COLO829 (cell line): ENCODE results near the gene ASIP.
A peak's percentile ranks its signal among the peaks of the same experiment; 100 is the strongest.
"Not testable (repeated sequence)": the region's sequence is repeated elsewhere in the genome, so short reads cannot be mapped to it uniquely, and the experiment has no call there.

Experiments
- DNase-seq: peaks from one replicate; pipeline ENCODE4 v3.0.0; 2012; ENCODE audit warnings: low spot score

The ASIP gene

DNA sequence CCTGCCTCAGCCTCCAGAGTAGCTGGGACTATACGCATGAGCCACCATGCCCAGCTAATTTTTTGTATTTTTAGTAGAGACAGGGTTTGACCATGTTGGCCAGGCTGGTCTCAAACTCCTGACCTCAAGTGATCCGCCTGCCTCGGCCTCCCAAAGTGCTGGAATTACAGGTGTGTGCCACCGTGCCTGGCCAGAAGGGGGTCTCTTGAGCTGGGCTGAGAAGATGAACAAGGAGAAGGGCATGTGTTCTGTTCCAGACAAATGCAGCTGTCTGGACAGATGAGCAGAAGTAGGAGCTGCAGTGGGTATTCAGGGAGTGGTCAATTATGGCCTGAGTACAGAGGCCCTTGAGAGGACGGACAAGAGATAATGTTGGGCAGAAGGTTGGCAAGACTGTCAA is 46.3 kb downstream of the ASIP start:
- DNase-seq: not testable (repeated sequence)

DNA sequence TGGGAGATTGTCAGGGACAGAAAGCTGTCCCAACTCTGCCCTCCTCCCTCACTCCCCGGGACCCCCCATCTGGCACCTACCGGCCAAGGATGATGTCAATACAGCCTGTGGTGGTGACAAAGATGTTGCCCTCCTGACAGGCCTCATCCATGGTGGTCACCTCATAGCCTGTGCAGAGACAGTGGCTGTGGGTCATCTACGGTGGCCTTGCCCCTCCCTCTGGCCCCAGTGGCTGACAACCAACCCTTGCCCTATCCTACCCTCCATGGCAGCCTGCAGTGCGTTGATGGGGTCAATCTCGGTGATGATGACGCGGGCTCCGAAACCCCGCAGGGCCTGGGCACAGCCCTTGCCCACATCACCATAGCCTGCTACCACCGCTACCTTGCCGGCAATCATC is 49.2 kb downstream of the ASIP start:
- no peak for DNase-seq

- no peak for DNase-seq
Measured at GRCh38 chr20:34292496-34292895, 51.3 kb downstream of the ASIP start.

DNA sequence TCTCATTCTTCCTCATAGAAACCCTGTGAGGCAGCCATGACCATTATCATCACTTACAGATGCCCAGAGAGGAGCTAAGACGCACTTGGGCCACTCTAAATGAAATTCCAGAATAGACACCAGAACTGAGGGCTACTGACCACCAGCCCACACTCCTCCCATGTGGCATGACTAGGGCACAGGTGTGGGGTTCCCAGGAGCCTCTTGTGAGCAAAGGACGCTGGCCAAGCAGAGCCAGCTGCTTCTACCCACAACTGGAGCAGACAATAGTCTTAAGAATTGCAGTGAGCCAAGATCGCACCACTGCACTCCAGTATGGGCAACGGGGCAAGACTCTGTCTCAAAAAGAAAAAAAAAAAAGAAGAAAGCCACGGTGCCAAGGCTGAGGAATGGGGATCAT is 51.9 kb downstream of the ASIP start:
- no peak for DNase-seq

- no peak for DNase-seq
Measured at GRCh38 chr20:34293589-34293988, 52.4 kb downstream of the ASIP start.

- DNase-seq: no peak
Measured at GRCh38 chr20:34294563-34294962, 53.3 kb downstream of the ASIP start.

- DNase-seq: no peak
Measured at GRCh38 chr20:34295284-34295683, 54.1 kb downstream of the ASIP start.

DNA sequence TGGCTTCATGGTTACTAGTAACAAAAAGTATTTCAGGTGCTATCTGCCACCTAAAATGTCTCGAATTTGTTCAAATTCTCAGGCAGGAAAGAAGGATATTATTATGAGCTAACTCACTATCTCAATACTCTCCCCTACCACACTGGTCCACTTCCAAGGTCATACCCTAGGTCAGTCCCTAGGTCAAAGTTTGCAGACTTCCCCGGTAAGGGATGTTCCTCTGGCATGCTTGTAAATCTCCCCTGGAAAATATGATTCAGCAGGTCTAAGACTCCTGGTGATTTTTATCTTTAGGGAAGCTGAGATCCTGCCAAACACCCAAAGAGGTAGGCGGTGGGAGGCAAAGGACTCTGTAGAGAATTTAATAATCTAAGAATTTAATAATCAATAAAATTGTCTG is 55.2 kb downstream of the ASIP start:
- no peak for DNase-seq

GRCh38 chr20:34298294-34298784 is 57.1 kb downstream of the ASIP start:
- DNase-seq: not testable (repeated sequence)

GRCh38 chr20:34299556-34300255 is 58.5 kb downstream of the ASIP start:
- no peak for DNase-seq

- no peak for DNase-seq
Measured at GRCh38 chr20:34300256-34300806, 59.1 kb downstream of the ASIP start.

GRCh38 chr20:34300809-34301586 is 59.8 kb downstream of the ASIP start:
- no peak for DNase-seq

DNA sequence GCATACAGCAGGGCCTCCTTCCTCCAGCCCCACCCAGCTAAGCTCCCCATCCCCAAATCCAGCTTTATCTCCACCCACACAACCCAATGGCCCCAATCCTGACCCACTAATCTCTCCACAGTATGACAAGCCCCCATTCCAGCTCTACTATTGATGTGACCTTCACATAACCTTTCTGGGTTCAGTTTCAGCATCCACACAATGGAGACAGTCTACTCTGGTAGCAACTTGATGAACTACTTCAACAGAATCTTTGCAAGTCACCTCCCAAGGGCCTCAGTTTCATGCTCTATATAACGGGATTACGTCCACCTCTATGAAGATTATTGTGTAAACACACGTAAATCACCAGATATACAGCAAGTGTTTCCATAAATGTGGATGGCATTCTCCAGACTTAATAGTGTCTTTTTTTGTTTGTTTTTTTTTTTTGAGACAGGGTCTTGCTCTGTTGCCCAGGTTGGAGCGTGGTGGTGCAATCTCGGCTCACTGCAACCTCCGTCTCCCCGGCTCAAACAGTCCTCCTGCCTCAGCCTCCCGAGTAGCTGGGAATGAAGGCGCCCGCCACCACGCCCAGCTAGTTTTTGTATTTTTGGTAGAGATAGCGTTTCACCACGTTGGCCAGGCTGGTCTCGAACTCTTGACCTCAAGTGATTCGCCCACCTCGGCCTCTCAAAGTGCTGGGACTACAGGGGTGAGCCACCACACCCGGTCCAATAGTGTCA is 60.5 kb downstream of the ASIP start:
- no peak for DNase-seq

DNA sequence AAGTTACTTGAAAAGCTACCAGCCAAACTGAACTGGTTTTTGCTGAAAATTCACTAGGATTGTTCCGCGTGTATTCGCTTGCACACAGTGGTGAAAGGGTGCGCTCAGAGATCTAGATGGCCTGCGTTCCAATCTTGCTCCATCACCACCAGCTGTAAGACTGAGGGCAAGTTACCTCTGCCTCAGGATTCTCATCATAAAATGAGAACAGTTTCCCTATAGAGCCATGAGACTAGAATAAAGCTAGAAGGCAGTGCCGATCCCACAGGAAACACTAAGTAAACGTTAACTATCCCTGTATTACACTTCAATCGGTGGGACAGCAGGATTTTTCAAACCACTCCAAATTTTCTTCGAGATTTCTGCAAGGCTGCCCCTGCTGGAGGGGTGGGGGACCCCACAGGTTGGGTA is 61.1 kb downstream of the ASIP start:
- DNase-seq: no peak

- DNase-seq: peak; percentile 95
Measured at GRCh38 chr20:34302723-34303533, 61.7 kb downstream of the ASIP start, which contains the start of gene AHCY. Gene AHCY (minus strand): TSS chr20:34303355. CDS start chr20:34303270, 85 bp downstream.

GRCh38 chr20:34305333-34306230 is 64.4 kb downstream of the ASIP start:
- DNase-seq: no peak

GRCh38 chr20:34309691-34310090 is 68.5 kb downstream of the ASIP start:
- DNase-seq: no peak

DNA sequence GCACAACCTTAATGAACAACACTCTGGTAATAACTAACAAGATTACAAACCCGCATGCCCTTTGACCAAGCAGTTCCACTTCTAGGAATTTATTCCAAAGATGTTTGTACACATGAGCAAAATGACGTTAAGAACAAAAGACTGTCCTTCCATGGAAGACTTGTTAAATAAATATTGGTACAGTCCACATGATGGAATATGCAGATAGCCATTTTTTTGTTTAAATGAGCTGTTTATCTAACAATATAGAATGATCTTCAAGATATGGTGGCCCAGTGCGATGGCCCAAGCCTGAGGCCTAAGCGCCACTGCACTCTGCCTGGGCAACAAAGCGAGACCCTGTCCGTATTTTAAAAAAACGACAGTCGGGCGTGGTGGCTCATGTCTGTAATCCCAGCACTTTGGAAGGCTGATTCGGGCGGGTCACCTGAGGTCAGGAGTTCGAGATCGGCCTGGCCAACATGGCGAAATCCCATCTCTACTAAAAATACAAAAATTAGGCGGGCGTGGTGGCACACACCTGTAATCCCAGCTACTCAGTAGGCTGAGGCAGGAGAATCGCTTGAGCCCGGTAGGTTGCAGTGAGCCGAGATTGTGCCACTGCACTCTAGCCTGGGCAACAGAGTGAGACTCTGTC is 69.4 kb downstream of the ASIP start:
- no peak for DNase-seq

- no peak for DNase-seq
Measured at GRCh38 chr20:34311118-34312023, 70.1 kb downstream of the ASIP start.
